ENCODE data around the gene ROM1.

DNA sequence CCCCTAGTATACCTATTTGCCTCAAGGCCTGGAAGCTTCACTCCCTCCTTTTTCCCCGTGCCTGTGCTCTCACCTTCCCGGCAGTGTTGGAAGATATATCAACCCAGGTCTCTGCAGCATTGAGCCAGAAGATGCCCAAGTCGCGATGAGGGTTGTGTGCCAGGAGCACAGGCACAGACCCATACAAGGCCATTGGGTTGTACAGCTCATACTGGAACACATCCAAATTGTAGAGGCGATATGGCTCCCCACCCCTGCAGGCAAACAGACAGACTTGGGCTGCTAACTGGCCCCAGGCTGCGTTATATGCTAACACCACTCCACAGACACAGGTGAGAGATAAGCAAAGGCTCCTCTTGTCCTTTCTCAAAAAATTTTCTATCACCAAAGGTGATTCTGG, 19.4 kb downstream of the ROM1 start:
- TF ChIP-seq CHD4 (IDR thresholded peaks at IDR 0.05; ENCODE audit: borderline replicate concordance) (no peak), CEBPB (IDR thresholded peaks at IDR 0.05) (no peak), HOXA7 (CRISPR knock-in tag; IDR thresholded peaks at IDR 0.05) (no peak), CBX8 (IDR thresholded peaks at IDR 0.05) (no peak), POLR2A (IDR thresholded peaks at IDR 0.05; ENCODE audit: low read length) (no peak), SMC3 (IDR thresholded peaks at IDR 0.05) (no peak), MAX (IDR thresholded peaks at IDR 0.05) (no peak), BHLHE40 (IDR thresholded peaks at IDR 0.05; ENCODE audit: low read depth, low read length) (no peak)
- TF ChIP-seq, protein P1, sequence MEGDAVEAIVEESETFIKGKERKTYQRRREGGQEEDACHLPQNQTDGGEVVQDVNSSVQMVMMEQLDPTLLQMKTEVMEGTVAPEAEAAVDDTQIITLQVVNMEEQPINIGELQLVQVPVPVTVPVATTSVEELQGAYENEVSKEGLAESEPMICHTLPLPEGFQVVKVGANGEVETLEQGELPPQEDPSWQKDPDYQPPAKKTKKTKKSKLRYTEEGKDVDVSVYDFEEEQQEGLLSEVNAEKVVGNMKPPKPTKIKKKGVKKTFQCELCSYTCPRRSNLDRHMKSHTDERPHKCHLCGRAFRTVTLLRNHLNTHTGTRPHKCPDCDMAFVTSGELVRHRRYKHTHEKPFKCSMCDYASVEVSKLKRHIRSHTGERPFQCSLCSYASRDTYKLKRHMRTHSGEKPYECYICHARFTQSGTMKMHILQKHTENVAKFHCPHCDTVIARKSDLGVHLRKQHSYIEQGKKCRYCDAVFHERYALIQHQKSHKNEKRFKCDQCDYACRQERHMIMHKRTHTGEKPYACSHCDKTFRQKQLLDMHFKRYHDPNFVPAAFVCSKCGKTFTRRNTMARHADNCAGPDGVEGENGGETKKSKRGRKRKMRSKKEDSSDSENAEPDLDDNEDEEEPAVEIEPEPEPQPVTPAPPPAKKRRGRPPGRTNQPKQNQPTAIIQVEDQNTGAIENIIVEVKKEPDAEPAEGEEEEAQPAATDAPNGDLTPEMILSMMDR (IDR thresholded peaks at IDR 0.05), result no peak
- TF ChIP-seq, protein P2, sequence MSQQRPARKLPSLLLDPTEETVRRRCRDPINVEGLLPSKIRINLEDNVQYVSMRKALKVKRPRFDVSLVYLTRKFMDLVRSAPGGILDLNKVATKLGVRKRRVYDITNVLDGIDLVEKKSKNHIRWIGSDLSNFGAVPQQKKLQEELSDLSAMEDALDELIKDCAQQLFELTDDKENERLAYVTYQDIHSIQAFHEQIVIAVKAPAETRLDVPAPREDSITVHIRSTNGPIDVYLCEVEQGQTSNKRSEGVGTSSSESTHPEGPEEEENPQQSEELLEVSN (IDR thresholded peaks at IDR 0.05; ENCODE audit: borderline replicate concordance, low read depth), result no peak
